HepG2 (cell line): ENCODE results near the gene TBC1D20. TPM values are rescaled to one million over a fixed set of nuclear protein-coding genes. Genes with fewer than 3 reads are reported as not detected.

Source experiments
- AKAP8 ChIP-seq: sonication (generic); formaldehyde crosslinking; IDR thresholded peaks from 2 replicates; pipeline ENCODE4 v1.5.1; 2020; ENCODE audit warnings: mild to moderate bottlenecking, missing genetic modification reagents
- ATF1 ChIP-seq: IDR thresholded peaks from 2 replicates; pipeline ENCODE4 v1.6.1; 2016; ENCODE audit warnings: mild to moderate bottlenecking, control low read depth
- ATF7-NPFF ChIP-seq: sonication (generic); formaldehyde crosslinking; IDR thresholded peaks from 2 replicates; pipeline ENCODE4 v1.8.1; 2023; ENCODE audit warnings: mild to moderate bottlenecking, low read depth, missing genetic modification reagents, moderate library complexity
- DNMT3B ChIP-seq: conservative IDR thresholded peaks from 2 replicates; pipeline ENCODE4 v1.6.1; 2016; ENCODE audit warnings: missing biosample characterization, control low read depth
- GATAD2A ChIP-seq: IDR thresholded peaks from 2 replicates; pipeline ENCODE4 v1.6.1; 2016
- MAFK ChIP-seq, 2 experiments: IDR thresholded peaks in 1 of 2; conservative IDR thresholded peaks in 1 of 2; 2 replicates each; pipeline ENCODE4 v1.6.1; 2011; ENCODE audit warnings: improper control_type of control experiment in 2 of 2, low read length in 2 of 2
- NFIC ChIP-seq: IDR thresholded peaks from 2 replicates; pipeline ENCODE4 v1.6.1; 2012; ENCODE audit warnings: mild to moderate bottlenecking, low read length, inconsistent platforms
- PITX1 ChIP-seq: sonication (generic); formaldehyde crosslinking; IDR thresholded peaks from 2 replicates; pipeline ENCODE4 v1.5.1; 2020; ENCODE audit warnings: mild to moderate bottlenecking, missing genetic modification reagents
- SOX6 ChIP-seq, 2 experiments: fragments of 450-650 bp in 1 of 2; sonication (generic) in 1 of 2; formaldehyde crosslinking in 1 of 2; IDR thresholded peaks; 2 replicates each; pipeline versions ENCODE4 v1.4.0 to v1.6.1; 2017 to 2020; ENCODE audit warnings: antibody characterized with exemption in 1 of 2, mild to moderate bottlenecking in 1 of 2, missing genetic modification reagents in 1 of 2
- TOE1 ChIP-seq: sonication (generic); formaldehyde crosslinking; IDR thresholded peaks from 2 replicates; pipeline ENCODE4 v1.4.0; 2020; ENCODE audit warnings: mild to moderate bottlenecking, missing genetic modification reagents
- ZFP91 ChIP-seq: sonication (generic); formaldehyde crosslinking; IDR thresholded peaks from 2 replicates; pipeline ENCODE4 v1.9.0; 2022; ENCODE audit warnings: missing genetic modification reagents, mild to moderate bottlenecking, borderline replicate concordance
- ZNF101 ChIP-seq: sonication (generic); formaldehyde crosslinking; IDR thresholded peaks from 2 replicates; pipeline ENCODE4 v1.4.0; 2020; ENCODE audit warnings: mild to moderate bottlenecking, low read depth, missing genetic modification reagents, borderline replicate concordance
- ZNF235 ChIP-seq: sonication (generic); formaldehyde crosslinking; IDR thresholded peaks from 2 replicates; pipeline ENCODE4 v1.8.1; 2023; ENCODE audit warnings: mild to moderate bottlenecking, missing genetic modification reagents, borderline replicate concordance
- ZNF382 ChIP-seq: sonication (generic); formaldehyde crosslinking; IDR thresholded peaks from 2 replicates; pipeline ENCODE4 v1.5.0; 2020; ENCODE audit warnings: missing genetic modification reagents, mild to moderate bottlenecking, borderline replicate concordance
- ZNF510 ChIP-seq: sonication (generic); formaldehyde crosslinking; IDR thresholded peaks from 2 replicates; pipeline ENCODE4 v1.4.0; 2020; ENCODE audit warnings: low read depth, mild to moderate bottlenecking, missing genetic modification reagents
- ZNF543 ChIP-seq: sonication (generic); formaldehyde crosslinking; IDR thresholded peaks from 2 replicates; pipeline ENCODE4 v1.4.0; 2020; ENCODE audit warnings: mild to moderate bottlenecking, missing genetic modification reagents
- ZNF576 ChIP-seq: sonication (generic); formaldehyde crosslinking; IDR thresholded peaks from 2 replicates; pipeline ENCODE4 v1.4.0; 2020; ENCODE audit warnings: mild to moderate bottlenecking, missing genetic modification reagents
- ZNF598 ChIP-seq: sonication (generic); formaldehyde crosslinking; IDR thresholded peaks from 2 replicates; pipeline ENCODE4 v1.5.1; 2020; ENCODE audit warnings: mild to moderate bottlenecking, missing genetic modification reagents, borderline replicate concordance
- ZNF703 ChIP-seq: sonication (generic); formaldehyde crosslinking; IDR thresholded peaks from 2 replicates; pipeline ENCODE4 v1.5.1; 2020; ENCODE audit warnings: missing genetic modification reagents, mild to moderate bottlenecking, moderate library complexity, borderline replicate concordance
- polyA plus RNA-seq, 8 experiments: library from polyadenylated mRNA; depleted of rRNA in 3 of 8; stranded (reverse) in 7 of 8; unstranded in 1 of 8; fragments of >200 nt; fragmentation: Illumina TruSeq in 4 of 8; extraction: Trizol in 4 of 8; gene quantifications; 2 replicates each; pipeline versions ENCODE4 v1.2.1 to v1.2.3, GENCODE V29; 2011 to 2016; ENCODE audit warnings: low read depth in 4 of 8, missing spikeins in 1 of 8, mixed read lengths in 1 of 8; ENCODE audit not compliant: insufficient read depth in 1 of 8
- total RNA-seq, 5 experiments: library from RNA; depleted of rRNA; stranded (reverse); fragments of >200 nt; fragmentation: Illumina TruSeq; extraction: Trizol; gene quantifications; 2 replicates each; pipeline ENCODE4 v1.2.3, GENCODE V29; 2016; ENCODE audit warnings: low read depth in 1 of 5
- TF ChIP-seq, protein P1 (sequence below): IDR thresholded peaks from 2 replicates; pipeline ENCODE4 v1.6.1; 2016; ENCODE audit warnings: low read depth, control low read depth
- TF ChIP-seq, protein P2 (sequence below): sonication (generic); formaldehyde crosslinking; IDR thresholded peaks from 2 replicates; pipeline ENCODE4 v1.4.0; 2020; ENCODE audit warnings: missing genetic modification reagents
- TF ChIP-seq, protein P3 (sequence below), 2 experiments: fragments of 450-650 bp in 1 of 2; sonication (generic) in 1 of 2; formaldehyde crosslinking; IDR thresholded peaks; 2 replicates each; pipeline versions ENCODE4 v1.5.0 to v1.8.0; 2020 to 2022; ENCODE audit warnings: mild to moderate bottlenecking in 1 of 2, missing genetic modification reagents in 1 of 2
- TF ChIP-seq, protein P4 (sequence below): sonication (generic); formaldehyde crosslinking; IDR thresholded peaks from 2 replicates; pipeline ENCODE4 v1.4.0; 2020; ENCODE audit warnings: mild to moderate bottlenecking, missing genetic modification reagents

Gene TBC1D20
- total and polyA plus RNA-seq, 2 of the 13 experiments (the other 11 are each of a cell fraction or from before 2014, with no cell fraction given), result 36.6 to 47.1 TPM

DNA sequence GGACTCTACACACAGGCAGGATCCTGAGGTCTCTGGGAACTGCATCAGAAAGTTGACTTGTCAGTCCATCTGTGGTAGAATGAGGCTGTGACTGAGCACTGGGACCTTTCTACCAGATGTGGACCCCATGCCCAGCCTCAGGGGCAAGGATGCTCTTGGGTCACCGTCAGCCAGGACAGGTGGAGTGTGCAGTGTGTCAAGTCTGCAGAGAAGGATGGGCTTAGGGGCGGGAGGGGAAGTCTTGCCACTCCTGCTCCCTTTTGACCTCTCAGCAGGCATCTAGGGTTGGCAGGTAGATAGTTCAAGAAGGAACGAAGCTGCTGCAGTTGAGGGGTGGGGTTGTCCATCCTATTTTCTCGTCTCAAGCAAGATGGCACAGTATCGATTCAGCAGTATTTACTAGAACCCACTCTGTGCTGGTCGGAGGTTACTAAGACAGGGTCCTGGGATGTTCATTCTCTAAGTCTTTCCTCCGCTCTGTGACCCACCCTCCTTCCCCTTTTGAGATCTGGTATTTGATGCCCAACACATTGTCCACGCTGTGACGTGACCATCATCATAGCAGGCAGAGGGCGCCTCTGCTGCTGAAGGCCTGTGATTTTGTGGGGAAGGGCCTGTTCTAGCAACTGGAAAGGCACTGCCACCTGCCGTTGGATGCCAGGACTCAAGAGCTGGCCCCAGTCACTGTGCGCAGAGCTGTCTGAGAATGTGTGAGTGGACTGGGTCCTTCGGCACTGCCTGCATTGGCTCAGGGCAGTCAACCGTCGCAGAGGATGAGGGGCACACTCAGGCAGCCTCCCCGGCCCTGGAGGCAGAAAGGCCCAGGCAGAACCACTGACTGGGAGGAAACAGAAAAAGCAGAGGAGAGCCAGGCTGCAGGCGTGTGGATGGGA is 31.1 kb downstream of the TBC1D20 start (continued):
- TF ChIP-seq, protein P1, sequence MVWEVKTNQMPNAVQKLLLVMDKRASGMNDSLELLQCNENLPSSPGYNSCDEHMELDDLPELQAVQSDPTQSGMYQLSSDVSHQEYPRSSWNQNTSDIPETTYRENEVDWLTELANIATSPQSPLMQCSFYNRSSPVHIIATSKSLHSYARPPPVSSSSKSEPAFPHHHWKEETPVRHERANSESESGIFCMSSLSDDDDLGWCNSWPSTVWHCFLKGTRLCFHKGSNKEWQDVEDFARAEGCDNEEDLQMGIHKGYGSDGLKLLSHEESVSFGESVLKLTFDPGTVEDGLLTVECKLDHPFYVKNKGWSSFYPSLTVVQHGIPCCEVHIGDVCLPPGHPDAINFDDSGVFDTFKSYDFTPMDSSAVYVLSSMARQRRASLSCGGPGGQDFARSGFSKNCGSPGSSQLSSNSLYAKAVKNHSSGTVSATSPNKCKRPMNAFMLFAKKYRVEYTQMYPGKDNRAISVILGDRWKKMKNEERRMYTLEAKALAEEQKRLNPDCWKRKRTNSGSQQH (CRISPR knock-in tag), result peak; percentile 75; the same call in 1 of the 2 replicates
- peak; percentile 96 for TF ChIP-seq AKAP8 (CRISPR knock-in tag)
- TF ChIP-seq MAFK (conservative IDR thresholded peaks at IDR 0.05 in 1 of 2, IDR thresholded peaks at IDR 0.05 in 1 of 2; ENCODE audit: low read length in 2 of 2), result no peak
- TF ChIP-seq, protein P2, sequence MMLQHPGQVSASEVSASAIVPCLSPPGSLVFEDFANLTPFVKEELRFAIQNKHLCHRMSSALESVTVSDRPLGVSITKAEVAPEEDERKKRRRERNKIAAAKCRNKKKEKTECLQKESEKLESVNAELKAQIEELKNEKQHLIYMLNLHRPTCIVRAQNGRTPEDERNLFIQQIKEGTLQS (CRISPR knock-in tag), result 0 out of 2 replicates have a peak, but pooled peaks have one; percentile 51
- TF ChIP-seq ZNF101 (CRISPR knock-in tag), result 0 out of 2 replicates have a peak, but pooled peaks have one; percentile 40
- TF ChIP-seq PITX1 (CRISPR knock-in tag), result peak; percentile 68; the same call in 1 of the 2 replicates
- TF ChIP-seq ZFP91, result peak; percentile 90
- peak; percentile 82 for TF ChIP-seq GATAD2A (CRISPR knock-in tag)
- no peak for TF ChIP-seq ZNF382
- no peak for TF ChIP-seq ZNF543 (CRISPR knock-in tag)
- no peak; the same call in 1 of the 2 replicates for TF ChIP-seq ATF1 (CRISPR knock-in tag)
- no peak for TF ChIP-seq SOX6 (IDR thresholded peaks at IDR 0.05)
- peak; percentile 64; the same call in 1 of the 2 replicates for TF ChIP-seq SOX6 (CRISPR knock-in tag; IDR thresholded peaks at IDR 0.05)
- TF ChIP-seq ZNF598 (CRISPR knock-in tag), result peak; percentile 81; the same call in 1 of the 2 replicates
- TF ChIP-seq ATF7-NPFF (CRISPR knock-in tag), result peak; percentile 39; the same call in 1 of the 2 replicates
- no peak for TF ChIP-seq ZNF703 (CRISPR knock-in tag)
- TF ChIP-seq ZNF510 (CRISPR knock-in tag), result 0 out of 2 replicates have a peak, but pooled peaks have one; percentile 62
- TF ChIP-seq ZNF235 (CRISPR knock-in tag), result no peak
- TF ChIP-seq TOE1 (CRISPR knock-in tag), result peak; percentile 83; the same call in 1 of the 2 replicates
- 0 out of 2 replicates have a peak, but pooled peaks have one; percentile 16 for TF ChIP-seq DNMT3B (CRISPR knock-in tag)
- TF ChIP-seq, protein P3, sequence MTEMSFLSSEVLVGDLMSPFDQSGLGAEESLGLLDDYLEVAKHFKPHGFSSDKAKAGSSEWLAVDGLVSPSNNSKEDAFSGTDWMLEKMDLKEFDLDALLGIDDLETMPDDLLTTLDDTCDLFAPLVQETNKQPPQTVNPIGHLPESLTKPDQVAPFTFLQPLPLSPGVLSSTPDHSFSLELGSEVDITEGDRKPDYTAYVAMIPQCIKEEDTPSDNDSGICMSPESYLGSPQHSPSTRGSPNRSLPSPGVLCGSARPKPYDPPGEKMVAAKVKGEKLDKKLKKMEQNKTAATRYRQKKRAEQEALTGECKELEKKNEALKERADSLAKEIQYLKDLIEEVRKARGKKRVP (CRISPR knock-in tag; IDR thresholded peaks at IDR 0.05), result peak in 1 of 2 experiments; percentile 92; a peak in 2 of 4 replicates
- no peak for TF ChIP-seq NFIC
- no peak; the same call in 1 of the 2 replicates for TF ChIP-seq ZNF576 (CRISPR knock-in tag)
- TF ChIP-seq, protein P4, sequence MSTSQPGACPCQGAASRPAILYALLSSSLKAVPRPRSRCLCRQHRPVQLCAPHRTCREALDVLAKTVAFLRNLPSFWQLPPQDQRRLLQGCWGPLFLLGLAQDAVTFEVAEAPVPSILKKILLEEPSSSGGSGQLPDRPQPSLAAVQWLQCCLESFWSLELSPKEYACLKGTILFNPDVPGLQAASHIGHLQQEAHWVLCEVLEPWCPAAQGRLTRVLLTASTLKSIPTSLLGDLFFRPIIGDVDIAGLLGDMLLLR (CRISPR knock-in tag), result 0 out of 2 replicates have a peak, but pooled peaks have one; percentile 62
